Ramos (cell line): ENCODE results near the gene SLC39A11.
"Not testable (repeated sequence)": the region's sequence is repeated elsewhere in the genome, so short reads cannot be mapped to it uniquely, and the experiment has no call there.

Experiments used
- in situ Hi-C: fragments of 300-500 bp; cut with MboI; formaldehyde crosslinking; loops from one replicate; pipeline ENCODE4 v1.14.3; 2022; ENCODE audit warnings: low sequenced_read_pairs; ENCODE audit not compliant: unreplicated experiment

The SLC39A11 gene

DNA sequence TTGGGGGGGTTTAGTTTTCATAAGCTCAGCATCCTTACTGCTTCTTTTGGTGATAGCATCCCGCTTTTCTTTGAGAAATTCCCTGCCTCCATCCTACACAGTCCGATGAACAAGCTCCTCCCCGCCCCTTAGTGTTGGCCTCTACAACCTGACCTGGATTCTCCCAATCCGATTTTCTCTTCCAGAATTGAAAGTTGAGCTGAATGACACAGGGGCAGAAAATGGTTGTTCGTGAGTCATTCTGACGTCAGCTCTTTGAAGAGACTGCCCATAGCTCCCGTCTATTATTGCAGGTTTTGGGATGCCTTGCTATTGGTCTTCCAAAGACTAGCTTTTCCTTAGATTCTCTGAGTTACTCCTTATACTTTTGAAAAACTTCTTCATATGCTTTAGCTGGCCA is 279.7 kb downstream of the SLC39A11 start:
- in situ Hi-C loops = no loop called here

DNA sequence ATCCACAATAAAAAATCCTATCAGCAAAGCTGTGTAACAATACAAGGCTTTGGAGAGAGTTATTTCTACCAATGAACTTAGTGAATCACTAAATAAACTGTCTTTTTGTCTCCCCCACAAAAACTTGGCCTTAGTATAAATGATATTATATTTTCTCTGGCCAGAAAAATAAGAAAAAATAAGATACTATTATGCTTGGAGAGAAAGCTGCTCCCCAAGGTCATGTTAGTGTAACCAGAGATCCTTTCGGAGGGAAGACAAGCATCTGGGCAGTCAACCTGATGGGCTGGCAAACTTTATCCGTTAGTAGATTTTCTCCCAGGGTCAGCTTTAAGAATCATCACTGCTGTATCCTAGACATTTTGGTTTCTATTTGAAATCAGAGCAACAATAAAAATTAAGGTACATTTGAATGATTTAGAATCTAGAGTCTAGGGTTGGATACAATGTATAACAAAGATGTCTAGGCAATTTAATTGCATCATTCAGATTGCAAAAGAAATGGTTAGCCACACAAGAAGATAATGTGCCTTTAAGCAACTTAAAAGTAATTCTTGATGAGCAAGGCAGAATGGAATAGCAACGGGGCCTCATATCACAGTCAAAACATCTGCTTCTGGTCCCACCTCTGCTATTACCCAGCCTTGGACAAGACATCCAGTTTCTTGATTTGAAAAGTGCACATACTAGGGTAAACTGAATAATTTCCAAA is 280.4 kb downstream of the SLC39A11 start:
- in situ Hi-C loops = no loop called here

DNA sequence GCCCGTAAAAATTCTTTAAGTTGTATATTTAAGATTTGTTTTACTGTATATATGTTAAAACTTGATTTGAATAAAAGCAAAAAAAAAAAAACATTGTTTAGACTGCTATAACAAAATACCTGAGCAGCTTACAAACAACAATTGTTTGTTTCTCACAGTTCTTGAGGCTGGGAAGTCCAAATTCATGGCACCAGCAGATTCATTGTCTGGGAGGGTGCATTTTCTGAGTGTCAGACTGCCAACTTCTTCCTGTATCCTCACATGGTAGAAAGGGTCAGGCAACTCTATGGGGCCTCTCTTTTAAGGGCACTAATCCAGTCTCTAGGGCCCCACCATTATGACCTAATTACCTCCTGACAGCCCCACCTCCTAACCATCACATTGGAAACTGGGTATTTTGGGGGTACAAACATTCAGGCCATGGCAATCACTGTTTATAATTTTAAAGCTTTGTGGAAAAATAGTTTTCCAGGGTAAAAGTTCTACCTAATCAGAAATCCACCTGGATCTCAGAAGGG is 281.4 kb downstream of the SLC39A11 start:
- in situ Hi-C loops = no loop called here

DNA sequence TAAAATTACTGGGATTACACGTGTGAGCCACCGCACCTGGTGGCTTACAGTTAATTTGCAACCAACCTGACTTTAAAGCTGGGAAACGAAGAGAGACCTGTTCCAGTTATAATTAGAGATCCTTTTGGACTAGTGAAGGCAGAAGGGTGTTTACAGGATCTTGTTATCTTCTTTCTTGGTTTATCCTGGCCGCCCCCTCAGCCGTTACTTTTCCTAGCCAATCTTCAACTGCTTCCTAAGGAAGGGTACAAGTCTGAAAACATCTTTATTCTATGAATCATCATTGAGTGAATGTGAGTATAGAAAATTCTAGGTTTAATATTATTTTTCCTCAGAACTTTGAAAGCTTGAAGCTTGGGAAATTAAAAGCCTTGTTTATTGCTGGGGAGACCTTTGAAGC is 286.5 kb downstream of the SLC39A11 start:
- in situ Hi-C loops = no loop called here

DNA sequence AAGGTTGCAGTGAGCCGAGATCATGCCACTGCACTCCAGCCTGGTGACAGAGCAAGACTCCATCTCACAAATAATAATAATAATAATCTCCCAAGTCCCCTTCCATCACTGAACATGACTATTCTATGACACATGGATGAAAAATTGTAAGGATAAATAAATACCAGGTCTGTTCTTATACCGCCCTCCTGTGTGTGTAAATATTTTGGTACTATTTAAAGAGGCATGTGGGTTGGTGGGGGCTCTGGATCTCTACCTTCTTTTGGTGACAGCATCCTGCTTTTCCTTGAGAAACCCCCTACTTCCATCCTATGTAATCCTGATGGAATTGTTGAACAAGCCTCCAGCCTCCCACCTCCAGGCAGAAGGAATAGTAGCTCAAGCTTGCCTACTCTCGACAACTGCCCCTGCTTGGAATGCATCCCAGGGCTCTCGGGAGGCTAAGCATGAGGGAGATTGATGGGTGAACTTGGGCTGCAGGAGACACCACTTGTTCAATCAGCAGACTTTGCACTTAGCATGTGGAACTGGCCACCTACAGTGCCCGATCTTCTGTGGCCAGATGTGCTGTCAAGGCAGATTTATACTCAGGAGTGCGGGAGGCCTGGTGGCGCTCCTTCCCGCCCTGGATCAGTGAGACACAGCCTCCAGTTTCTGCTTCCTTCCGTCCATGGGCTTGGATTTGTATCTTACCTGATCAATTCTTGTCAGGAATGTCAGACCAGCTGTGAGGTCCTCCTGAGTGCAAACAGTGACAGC is 287.4 kb downstream of the SLC39A11 start:
- in situ Hi-C loops = no loop called here

DNA sequence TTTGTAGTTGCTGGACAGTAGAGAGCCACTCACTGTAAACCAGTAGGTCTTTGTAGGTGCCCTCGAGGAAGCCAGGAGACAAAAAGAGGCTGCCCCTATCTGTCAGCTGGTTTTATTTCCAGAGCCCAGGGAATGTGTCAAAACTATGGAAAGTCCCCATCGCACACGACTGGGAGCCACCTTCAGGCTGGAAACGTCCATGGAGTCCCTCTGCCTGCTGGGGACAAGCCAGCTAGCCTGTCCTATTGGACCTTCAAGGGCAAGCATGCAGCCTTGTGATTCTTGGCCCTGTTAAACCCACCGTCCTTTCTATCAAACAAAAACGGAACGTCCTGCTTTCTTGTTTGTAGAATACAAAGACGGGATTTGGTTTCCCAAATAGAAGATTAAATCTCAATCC is 289.8 kb downstream of the SLC39A11 start:
- in situ Hi-C loops = no loop called here

DNA sequence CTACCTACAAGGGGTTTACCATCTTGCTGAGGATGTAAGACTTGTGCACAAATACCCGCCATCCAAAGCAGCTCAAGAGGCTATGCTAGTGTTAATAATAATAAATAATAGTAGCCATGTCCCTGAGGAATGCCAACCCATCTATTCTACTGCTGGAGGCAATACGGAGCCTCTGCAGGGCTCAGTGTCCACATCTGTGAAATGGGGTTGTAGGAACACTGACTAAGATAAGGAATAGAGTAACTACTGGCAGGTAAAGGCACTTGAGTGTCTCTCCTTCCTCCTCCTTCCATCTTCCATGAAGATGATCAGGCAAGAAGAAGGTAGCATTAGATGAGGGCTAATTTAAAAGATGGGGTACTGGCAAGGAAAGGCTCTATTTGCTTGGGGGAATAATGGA is 295.3 kb downstream of the SLC39A11 start:
- in situ Hi-C loops = no loop called here

DNA sequence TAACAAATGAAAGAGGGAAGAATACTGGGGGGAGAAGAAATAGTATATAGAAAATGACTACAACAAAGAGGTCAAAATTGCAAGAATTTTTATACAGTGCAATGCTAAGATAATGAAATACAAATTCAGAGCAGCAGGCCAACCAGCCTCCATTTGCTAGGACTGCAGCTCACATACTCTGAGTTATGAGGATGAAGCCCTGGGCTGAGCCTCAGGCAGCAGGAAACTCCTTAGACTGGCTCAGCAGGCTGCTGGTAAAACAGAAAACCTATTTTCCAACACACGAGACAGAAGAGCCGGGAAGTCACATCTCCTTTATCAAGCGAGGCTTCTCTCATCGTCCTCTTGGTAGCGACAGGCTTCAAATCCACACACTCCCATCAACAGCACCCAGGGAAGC is 296.5 kb downstream of the SLC39A11 start:
- in situ Hi-C loops = no loop called here

DNA sequence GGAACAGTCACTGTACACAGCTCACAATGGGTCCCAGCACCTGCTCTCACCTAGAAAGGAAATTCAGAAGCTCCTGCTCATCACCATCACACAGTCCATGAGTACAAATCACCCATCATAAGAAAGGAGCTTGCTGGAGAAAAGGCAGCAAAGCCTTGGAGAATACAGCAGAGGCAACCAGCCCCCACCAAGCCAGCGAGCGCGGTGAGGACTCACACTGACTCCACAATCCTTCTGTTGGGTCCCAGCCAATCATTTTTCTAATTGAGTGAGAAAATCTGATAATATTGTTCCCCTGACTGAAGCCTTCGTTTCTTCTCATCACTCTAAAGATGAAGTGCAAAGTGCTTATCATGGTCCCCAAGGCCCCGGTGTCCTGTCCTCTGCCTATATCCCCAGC is 298.3 kb downstream of the SLC39A11 start:
- in situ Hi-C loops = no loop called here

DNA sequence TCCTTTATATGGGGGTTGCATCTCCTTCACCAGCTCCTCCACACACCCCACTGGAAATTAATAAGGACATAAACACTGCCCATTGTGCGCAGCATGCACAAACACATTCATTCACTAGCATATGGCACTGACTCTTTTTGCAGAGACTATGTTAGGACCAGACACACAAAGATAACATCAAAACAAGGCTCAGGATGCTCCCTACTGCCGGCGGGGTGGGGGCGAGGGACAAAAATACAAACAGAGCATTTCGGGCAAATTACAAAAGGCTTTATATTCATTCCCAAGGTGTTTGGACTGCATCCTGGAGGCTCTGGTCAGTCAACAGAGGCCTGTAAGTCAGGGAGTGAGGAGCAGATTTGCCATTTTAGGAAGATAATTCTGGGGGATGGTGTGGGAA is 299.7 kb downstream of the SLC39A11 start:
- in situ Hi-C loops = no loop called here

DNA sequence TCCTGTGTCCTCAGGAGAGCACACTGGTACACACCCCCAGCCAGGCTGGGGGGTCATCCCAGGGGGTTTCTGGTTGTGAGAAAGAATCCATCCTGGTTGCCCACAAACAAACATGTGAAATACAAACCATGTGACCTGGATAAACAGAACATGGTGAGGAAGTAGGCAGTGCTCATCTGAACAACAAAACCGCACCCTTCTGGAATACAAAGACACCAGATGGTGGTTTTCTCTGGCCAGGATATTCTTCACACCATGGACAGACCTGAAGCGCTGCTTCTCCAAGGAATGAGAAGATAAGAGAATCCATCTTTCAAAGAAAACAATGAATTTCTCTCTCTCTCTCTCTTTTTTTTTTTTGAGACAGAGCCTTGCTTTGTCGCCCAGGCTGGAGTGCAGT is 302.3 kb downstream of the SLC39A11 start:
- in situ Hi-C loops = no loop called here

DNA sequence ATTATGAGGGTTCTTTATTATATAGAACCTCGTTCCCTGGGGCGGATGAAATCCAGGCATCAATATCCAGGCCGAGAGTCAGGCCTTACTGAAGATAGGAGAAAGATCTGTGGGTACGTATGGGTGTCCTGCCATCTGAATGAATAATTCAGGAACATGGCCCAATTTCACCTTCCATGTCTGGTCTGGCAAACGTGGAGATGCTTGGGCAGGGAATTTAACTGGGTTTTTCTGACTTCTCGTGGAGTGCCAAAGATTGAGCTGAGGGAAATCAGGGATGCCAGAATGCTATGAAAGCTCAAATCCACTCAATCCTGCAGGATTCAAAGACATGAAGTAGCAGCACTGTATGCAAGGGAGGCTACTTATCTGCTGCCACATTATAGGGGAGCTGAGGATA is 302.8 kb downstream of the SLC39A11 start:
- in situ Hi-C loops = no loop called here

DNA sequence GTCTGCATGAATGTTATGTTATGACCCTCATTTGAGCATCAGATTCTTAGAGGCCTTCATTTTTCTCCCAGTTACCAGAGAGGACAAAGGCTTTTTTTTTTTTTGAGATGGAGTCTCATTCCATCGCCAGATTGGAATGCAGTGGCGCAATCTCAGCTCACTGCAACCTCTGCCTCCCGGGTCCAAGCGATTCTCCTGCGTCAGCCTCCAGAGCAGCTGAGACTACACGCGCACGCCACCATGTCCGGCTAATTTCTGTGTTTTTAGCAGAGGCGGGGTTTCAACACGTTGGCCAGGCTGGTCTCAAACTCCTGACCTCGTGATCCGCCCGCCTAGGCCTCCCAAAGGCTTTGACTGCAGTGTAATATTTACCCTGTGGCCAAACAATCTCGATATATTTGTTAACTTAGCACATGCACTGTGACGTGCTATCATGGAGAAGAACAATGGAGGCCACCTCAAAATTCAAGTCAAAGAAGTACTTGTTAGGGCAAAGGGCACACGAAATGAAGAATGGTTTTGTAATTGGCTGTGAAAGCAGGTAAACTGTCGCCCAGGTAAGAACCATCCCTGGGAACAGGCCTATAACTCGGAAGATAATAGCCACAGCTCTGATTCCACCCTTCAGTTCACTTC is 303.4 kb downstream of the SLC39A11 start:
- in situ Hi-C loops = no loop called here

DNA sequence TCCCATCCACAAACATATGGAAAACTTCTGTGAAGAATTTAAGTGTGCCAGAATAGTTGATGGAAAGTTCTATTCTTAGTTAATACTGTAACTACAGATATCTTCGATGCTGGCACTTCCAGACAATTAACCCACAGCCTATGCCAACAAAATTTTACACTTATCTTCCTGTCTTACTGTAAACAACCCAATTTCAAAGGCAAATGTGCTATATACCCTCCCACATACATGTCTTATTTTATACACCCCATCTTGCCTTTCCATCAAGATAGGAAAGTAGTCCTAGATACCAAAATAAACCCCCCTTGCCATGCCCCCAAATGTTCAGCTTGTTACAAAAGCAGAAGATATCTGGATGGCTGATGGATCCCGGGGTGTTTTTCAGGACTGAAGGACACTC is 306.3 kb downstream of the SLC39A11 start:
- in situ Hi-C loops = no loop called here

DNA sequence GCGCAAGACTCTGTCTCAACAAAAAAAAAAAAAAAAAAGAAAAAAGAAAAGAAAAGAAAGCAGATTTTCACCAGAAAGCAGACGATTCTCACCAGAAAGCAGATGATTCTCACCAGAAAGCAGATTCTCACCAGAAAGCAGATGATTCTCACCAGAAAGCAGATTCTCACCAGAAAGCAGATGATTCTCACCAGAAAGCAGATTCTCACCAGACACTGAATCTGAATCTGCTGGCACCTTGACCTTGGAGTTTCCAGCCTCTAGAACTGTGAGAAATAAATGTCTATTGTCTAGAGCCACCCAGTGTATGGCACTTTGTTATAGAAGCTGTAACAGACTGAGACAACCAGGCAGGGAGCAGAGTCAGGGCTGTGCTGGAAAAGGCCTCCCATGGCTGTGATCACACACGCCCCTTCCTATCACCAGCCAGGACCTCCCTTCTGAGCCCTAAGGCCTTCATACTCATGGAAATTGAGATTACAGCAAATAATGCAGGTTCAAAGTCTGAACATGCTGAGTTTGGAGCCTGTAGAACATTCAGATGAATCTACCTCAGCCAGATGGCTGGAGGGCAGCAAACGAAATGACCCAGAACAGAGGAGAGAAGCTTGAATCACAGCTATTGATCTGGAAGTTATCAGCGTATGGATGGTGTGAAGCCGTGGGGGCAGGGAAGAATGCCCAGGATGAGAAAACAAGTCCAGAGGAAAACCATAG is 309.3 kb downstream of the SLC39A11 start:
- in situ Hi-C loops = no loop called here

DNA sequence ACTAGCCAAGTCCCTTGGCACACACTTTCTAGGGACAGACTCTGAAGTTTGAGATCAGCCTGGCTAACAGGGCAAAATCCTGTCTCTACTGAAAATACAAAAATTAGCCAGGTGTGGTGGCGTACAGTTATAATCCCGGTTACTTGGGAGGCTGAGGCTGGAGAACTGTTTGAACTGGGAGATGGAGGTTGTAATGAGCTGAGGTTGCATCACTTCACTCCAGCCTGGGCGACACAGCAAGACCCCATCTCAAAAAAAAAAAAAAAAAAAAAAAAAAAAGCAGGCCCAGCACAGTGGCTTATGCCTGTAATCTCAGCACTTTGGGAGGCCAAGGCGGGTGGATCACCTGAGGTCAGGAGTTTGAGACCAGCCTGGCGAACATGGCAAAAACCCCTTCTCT is 310.1 kb downstream of the SLC39A11 start:
- in situ Hi-C loops = not testable (repeated sequence)

DNA sequence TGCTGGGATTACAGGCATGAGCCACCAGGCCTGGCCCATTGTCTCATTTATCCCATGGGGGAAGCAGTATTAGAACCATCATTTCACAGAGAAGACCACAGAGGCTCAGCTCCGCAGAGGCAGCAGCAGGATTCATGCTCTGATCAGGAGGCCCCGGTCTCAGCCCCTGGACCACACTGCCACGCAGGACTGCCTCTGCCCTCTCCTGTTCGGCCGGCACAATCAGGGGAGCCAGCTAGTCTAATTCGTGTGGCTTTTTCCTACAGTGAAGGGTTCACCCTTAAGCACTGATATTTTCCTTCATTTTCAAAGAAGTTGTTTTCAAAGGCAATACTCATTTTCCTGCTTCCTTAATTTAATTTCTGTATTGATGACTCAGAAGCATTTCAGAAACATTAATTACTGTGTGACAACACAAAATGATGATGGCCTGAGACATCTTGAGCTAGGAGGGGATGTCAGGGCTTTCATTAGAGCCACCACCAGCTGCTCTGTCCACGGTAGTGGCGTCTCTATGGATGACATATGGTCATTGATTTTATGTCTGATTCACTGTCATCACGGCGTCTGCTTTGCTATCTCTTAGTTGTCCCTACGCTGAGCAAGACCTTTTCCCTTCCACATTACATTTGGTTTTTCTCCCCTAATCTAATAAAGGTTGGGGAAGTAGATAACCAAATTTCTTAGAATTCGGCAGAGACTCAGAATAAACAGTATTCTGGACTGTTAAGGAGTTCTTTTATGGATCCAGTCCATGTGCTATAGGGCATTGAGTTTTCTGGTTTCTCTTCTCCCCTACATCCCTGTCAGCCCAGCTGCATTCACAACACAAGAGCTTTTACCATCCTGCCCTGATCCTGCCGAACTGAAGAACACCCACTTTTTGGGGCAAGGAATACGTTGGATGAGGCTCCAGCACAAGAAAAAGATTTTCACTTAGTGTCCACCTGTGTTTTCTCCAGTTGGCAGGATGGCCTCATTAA is 314.0 kb downstream of the SLC39A11 start:
- in situ Hi-C loops = no loop called here

DNA sequence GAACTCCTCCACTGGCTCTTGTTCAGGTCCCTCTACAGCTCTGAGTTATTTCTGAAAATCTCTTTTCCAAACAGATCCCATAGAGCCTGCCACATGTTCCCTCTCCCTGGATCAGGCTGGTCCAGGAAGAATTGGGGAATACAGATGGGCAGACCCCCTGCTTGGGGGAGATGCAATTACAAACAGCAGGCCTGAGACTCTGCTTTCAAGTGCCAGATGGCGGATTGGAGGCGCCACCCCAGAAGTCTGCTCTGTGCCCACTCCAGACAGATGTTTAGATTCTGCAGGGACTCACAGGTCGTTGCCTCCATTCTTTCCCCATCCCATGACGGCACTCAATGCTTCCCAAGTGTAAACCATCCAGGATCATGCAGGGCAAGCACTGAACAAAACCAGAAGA is 316.6 kb downstream of the SLC39A11 start:
- in situ Hi-C loops = no loop called here

DNA sequence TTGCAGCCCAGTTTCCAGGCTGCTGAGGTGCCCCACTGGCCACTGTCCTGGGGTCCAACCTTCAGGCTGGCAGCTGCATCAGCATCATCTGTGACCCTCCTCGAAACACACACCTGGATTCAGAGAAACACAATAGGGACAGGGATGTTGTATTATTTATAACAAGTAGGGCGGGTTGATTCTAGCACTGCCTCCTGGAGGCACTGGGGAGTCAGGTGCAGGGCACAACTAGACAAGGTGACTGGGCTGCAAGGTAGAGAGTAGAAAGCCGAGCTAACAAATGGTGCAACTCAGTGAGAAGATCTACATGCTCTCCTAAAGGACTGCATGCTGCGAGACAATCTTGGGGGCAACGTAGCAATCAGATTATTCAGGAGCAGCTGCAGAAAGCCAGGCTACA is 317.3 kb downstream of the SLC39A11 start:
- in situ Hi-C loops = no loop called here

DNA sequence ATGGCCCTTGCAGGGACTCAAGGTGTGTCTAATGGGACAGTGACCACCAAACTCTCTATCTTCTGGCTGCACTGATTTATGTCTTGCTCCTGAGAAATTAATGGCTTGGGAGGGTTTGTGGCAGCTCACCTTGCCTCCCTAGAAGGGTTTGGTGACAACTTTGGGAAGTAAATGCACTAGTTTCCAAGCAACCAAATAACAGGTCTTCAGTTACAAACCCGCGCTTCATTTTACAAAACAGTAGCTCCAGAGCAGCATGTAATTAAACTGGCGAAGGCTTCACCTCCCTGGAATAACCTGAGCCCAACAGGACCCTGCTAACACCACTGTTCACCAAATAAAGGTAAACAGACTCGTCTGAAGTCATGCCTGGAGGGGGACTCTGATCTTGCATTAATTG is 318.3 kb downstream of the SLC39A11 start:
- in situ Hi-C loops = no loop called here
